ENCODE data around the gene MAP3K7. TPM values are rescaled to one million over a fixed set of nuclear protein-coding genes. Genes with fewer than 3 reads are reported as not detected.

The MAP3K7 gene
- total RNA-seq, 2 donors from 2014 or later: 40.1 to 50.9 TPM

- peaks cover 90% of the 10 kb centered on the region for H3K36me3 ChIP-seq (ENCODE audit: control insufficient read depth, insufficient read depth, low read length)
- peaks cover 3% of the 10 kb centered on the region for H3K9me3 Mint-ChIP-seq
- peaks cover 69% of the 10 kb centered on the region for H3K36me3 Mint-ChIP-seq (ENCODE audit: low read depth)
- DNase-seq: no peak
- H3K27ac Mint-ChIP-seq: no peak overlapping the region
- no peak for TF ChIP-seq CTCF (conservative IDR thresholded peaks at IDR 0.05)
- no peaks in the 10 kb centered on the region for H3K4me1 ChIP-seq (ENCODE audit: control insufficient read depth, insufficient read depth, low read length)
- H3K4me3 Mint-ChIP-seq: no peak overlapping the region
- H3K4me3 ChIP-seq (ENCODE audit: low read length): no peak overlapping the region
- WGBS, 2 experiments (ENCODE audit: insufficient coverage in 1 of 2, insufficient read length in 1 of 2): no CpG with 5 or more reads among the region's 1 CpG
- peaks cover 10% of the 10 kb centered on the region for H3K4me1 Mint-ChIP-seq
- H3K27me3 Mint-ChIP-seq (ENCODE audit: insufficient read depth): no peaks in the 10 kb centered on the region
- no peak overlapping the region for H3K27ac ChIP-seq (ENCODE audit: low read depth, low read length)
- H3K27me3 ChIP-seq (ENCODE audit: control insufficient read depth, insufficient read depth, low read length, poor library complexity, severe bottlenecking): no peaks in the 10 kb centered on the region
- H3K9ac ChIP-seq (ENCODE audit: extremely low read depth, low read length, poor library complexity, severe bottlenecking): no peak overlapping the region
- peaks cover 8% of the 10 kb centered on the region for H3K9me3 ChIP-seq (ENCODE audit: control insufficient read depth, low read length)
Measured at GRCh38 chr6:90557006-90557405, 29.9 kb downstream of the MAP3K7 start.

GRCh38 chr6:90547991-90548390 is 38.9 kb downstream of the MAP3K7 start:
- Mint-ChIP-seq H3K9me3 (no peaks in the 10 kb centered on the region), H3K4me1 (peaks cover 4% of the 10 kb centered on the region), H3K36me3 (ENCODE audit: low read depth) (peaks cover 67% of the 10 kb centered on the region), H3K4me3 (no peak overlapping the region), H3K27ac (no peak overlapping the region), H3K27me3 (ENCODE audit: insufficient read depth) (no peaks in the 10 kb centered on the region)
- no peak for TF ChIP-seq CTCF (conservative IDR thresholded peaks at IDR 0.05)
- Histone ChIP-seq H3K36me3 (ENCODE audit: control insufficient read depth, insufficient read depth, low read length) (peaks cover 98% of the 10 kb centered on the region), H3K27me3 (ENCODE audit: control insufficient read depth, insufficient read depth, low read length, poor library complexity, severe bottlenecking) (no peaks in the 10 kb centered on the region), H3K4me3 (ENCODE audit: low read length) (no peak overlapping the region), H3K4me1 (ENCODE audit: control insufficient read depth, insufficient read depth, low read length) (no peaks in the 10 kb centered on the region), H3K27ac (ENCODE audit: low read depth, low read length) (no peak overlapping the region), H3K9ac (ENCODE audit: extremely low read depth, low read length, poor library complexity, severe bottlenecking) (no peak overlapping the region), H3K9me3 (ENCODE audit: control insufficient read depth, low read length) (no peaks in the 10 kb centered on the region)
- no peak for DNase-seq
- WGBS, 2 experiments (ENCODE audit: insufficient coverage in 1 of 2, insufficient read length in 1 of 2): 98 to 100% methylated on average over 1 to 2 of the region's 2 CpGs

GRCh38 chr6:90547079-90547478 is 39.8 kb downstream of the MAP3K7 start:
- Histone ChIP-seq H3K9ac (ENCODE audit: extremely low read depth, low read length, poor library complexity, severe bottlenecking) (no peak overlapping the region), H3K4me3 (ENCODE audit: low read length) (no peak overlapping the region), H3K9me3 (ENCODE audit: control insufficient read depth, low read length) (no peaks in the 10 kb centered on the region), H3K27ac (ENCODE audit: low read depth, low read length) (no peak overlapping the region), H3K4me1 (ENCODE audit: control insufficient read depth, insufficient read depth, low read length) (no peaks in the 10 kb centered on the region), H3K36me3 (ENCODE audit: control insufficient read depth, insufficient read depth, low read length) (peaks cover 97% of the 10 kb centered on the region), H3K27me3 (ENCODE audit: control insufficient read depth, insufficient read depth, low read length, poor library complexity, severe bottlenecking) (no peaks in the 10 kb centered on the region)
- H3K36me3 Mint-ChIP-seq (ENCODE audit: low read depth): peaks cover 59% of the 10 kb centered on the region
- DNase-seq: no peak
- H3K27me3 Mint-ChIP-seq (ENCODE audit: insufficient read depth): no peaks in the 10 kb centered on the region
- no peaks in the 10 kb centered on the region for H3K9me3 Mint-ChIP-seq
- 92 to 100% methylated on average over 2 to 4 of the region's 4 CpGs for WGBS, 2 experiments (ENCODE audit: insufficient coverage in 1 of 2, insufficient read length in 1 of 2)
- TF ChIP-seq CTCF (conservative IDR thresholded peaks at IDR 0.05): no peak
- H3K4me3 Mint-ChIP-seq: no peak overlapping the region
- no peak overlapping the region for H3K27ac Mint-ChIP-seq
- H3K4me1 Mint-ChIP-seq: no peaks in the 10 kb centered on the region

Data from endodermal cell (in vitro differentiated cells).